IMR-90 (cell line): ENCODE measurements around the gene COL15A1. TPM values are rescaled to one million over a fixed set of nuclear protein-coding genes. Genes with fewer than 3 reads are reported as not detected.

Source experiments
- ATAC-seq: fragments of 200-7000 bp; cut with Tn5 transposase; 2 replicates; pipeline ENCODE4 v1.9.1; 2020; ENCODE audit warnings: low read depth, mild to moderate bottlenecking, moderate library complexity
- BruUV-seq: library from RNA; stranded (reverse); fragments of 400-500 nt; replicated peaks from 2 replicates; lab custom pipeline; 2021; lab: Mats Ljungman, UMichigan
- CTCF ChIA-PET: fragments of 300-600 bp; formaldehyde crosslinking; extraction: SDS; loops from one replicate; lab custom pipeline; 2021; ENCODE audit warnings: antibody characterized with exemption; lab: Yijun Ruan, JAX
- POLR2A ChIA-PET: fragments of 300-600 bp; sonication (Branson Sonifier 250); formaldehyde crosslinking; loops from one replicate; lab custom pipeline; 2022; ENCODE audit warnings: antibody characterized with exemption; ENCODE audit not compliant: unreplicated experiment; lab: Charles Lee
- DNase-seq: peaks from one replicate; pipeline ENCODE4 v3.0.0; 2013
- H2AFZ ChIP-seq: replicated peaks from 2 replicates; pipeline ENCODE3; 2013; ENCODE audit warnings: low read length, mild to moderate bottlenecking; ENCODE audit not compliant: poor library complexity
- H2AK5ac ChIP-seq: 2 replicates; pipeline ENCODE4 v1.6.1; 2013; ENCODE audit warnings: low read depth, low read length, inconsistent platforms
- H2AK9ac ChIP-seq: replicated peaks from 2 replicates; pipeline ENCODE3; 2013; ENCODE audit warnings: mild to moderate bottlenecking, low read depth, low read length, moderate library complexity; ENCODE audit not compliant: poor library complexity
- H2BK120ac ChIP-seq: 2 replicates; pipeline ENCODE4 v1.6.1; 2013; ENCODE audit warnings: low read depth, low read length, inconsistent platforms
- H2BK15ac ChIP-seq: 3 replicates; pipeline ENCODE4 v1.6.1; 2013; ENCODE audit warnings: low read depth, low read length, inconsistent platforms
- H2BK20ac ChIP-seq: 2 replicates; pipeline ENCODE4 v1.6.1; 2013; ENCODE audit warnings: low read depth, mild to moderate bottlenecking, inconsistent platforms, low read length, moderate library complexity
- H2BK5ac ChIP-seq: 2 replicates; pipeline ENCODE4 v1.6.1; 2013; ENCODE audit warnings: mild to moderate bottlenecking, low read depth, low read length, inconsistent platforms; ENCODE audit not compliant: poor library complexity, severe bottlenecking
- H3K14ac ChIP-seq: replicated peaks from 2 replicates; pipeline ENCODE4 v1.6.1; 2013; ENCODE audit warnings: low read depth, low read length, inconsistent platforms
- H3K18ac ChIP-seq: 2 replicates; pipeline ENCODE4 v1.6.1; 2013; ENCODE audit warnings: low read depth, low read length, control low read depth
- H3K23ac ChIP-seq: 2 replicates; pipeline ENCODE4 v1.6.1; 2013; ENCODE audit warnings: low read depth, low read length, inconsistent platforms
- H3K27ac ChIP-seq: 2 replicates; pipeline ENCODE4 v1.5.1; 2013; ENCODE audit warnings: mild to moderate bottlenecking, control low read depth, low read length; ENCODE audit not compliant: insufficient read depth
- H3K27me3 ChIP-seq: 2 replicates; pipeline ENCODE4 v1.6.1; 2013; ENCODE audit warnings: low read length; ENCODE audit not compliant: control insufficient read depth, insufficient read depth
- H3K36me3 ChIP-seq: 2 replicates; pipeline ENCODE4 v1.6.1; 2013; ENCODE audit warnings: low read length, mixed read lengths; ENCODE audit not compliant: control insufficient read depth, insufficient read depth
- H3K4ac ChIP-seq: 2 replicates; pipeline ENCODE4 v1.6.1; 2013; ENCODE audit warnings: low read depth, low read length, inconsistent platforms
- H3K4me1 ChIP-seq: 2 replicates; pipeline ENCODE4 v1.6.1; 2013; ENCODE audit warnings: low read length, mixed read lengths; ENCODE audit not compliant: control insufficient read depth, insufficient read depth
- H3K4me2 ChIP-seq: 2 replicates; pipeline ENCODE4 v1.6.1; 2013; ENCODE audit warnings: low read depth, mild to moderate bottlenecking, control low read depth, low read length, moderate library complexity
- H3K4me3 ChIP-seq: 2 replicates; pipeline ENCODE4 v1.5.1; 2013; ENCODE audit warnings: low read depth, mild to moderate bottlenecking, control low read depth, low read length, moderate library complexity; ENCODE audit not compliant: insufficient read depth
- H3K56ac ChIP-seq: 2 replicates; pipeline ENCODE4 v1.6.1; 2013; ENCODE audit warnings: low read length, inconsistent platforms; ENCODE audit not compliant: insufficient read depth; ENCODE audit errors: extremely low read depth
- H3K79me1 ChIP-seq, 2 experiments: 2 replicates each; pipeline ENCODE4 v1.6.1; 2013; ENCODE audit warnings: low read length in 2 of 2, inconsistent platforms in 1 of 2, low read depth in 1 of 2
- H3K9ac ChIP-seq: 2 replicates; pipeline ENCODE4 v1.6.1; 2013; ENCODE audit warnings: low read depth, low read length, control low read depth
- H3K9me1 ChIP-seq: 2 replicates; pipeline ENCODE4 v1.6.1; 2013; ENCODE audit warnings: low read length, inconsistent platforms; ENCODE audit not compliant: insufficient read depth
- H3K9me3 ChIP-seq: 2 replicates; pipeline ENCODE4 v1.6.1; 2013; ENCODE audit warnings: low read length; ENCODE audit not compliant: control insufficient read depth, insufficient read depth
- H4K20me1 ChIP-seq: 2 replicates; pipeline ENCODE4 v1.6.1; 2013; ENCODE audit warnings: low read length, inconsistent platforms; ENCODE audit not compliant: insufficient read depth
- H4K5ac ChIP-seq: 2 replicates; pipeline ENCODE4 v1.6.1; 2013; ENCODE audit warnings: mild to moderate bottlenecking, low read depth, low read length, control low read depth
- H4K8ac ChIP-seq, 2 experiments: 2 replicates each; pipeline ENCODE4 v1.6.1; 2013; ENCODE audit warnings: low read depth in 2 of 2, low read length in 2 of 2, control low read depth in 1 of 2, inconsistent platforms in 1 of 2
- H4K91ac ChIP-seq: 2 replicates; pipeline ENCODE4 v1.6.1; 2013; ENCODE audit warnings: low read depth, low read length, inconsistent platforms; ENCODE audit not compliant: insufficient read depth
- POLR2A ChIP-seq: IDR thresholded peaks from 2 replicates; pipeline ENCODE4 v1.6.1; 2012; ENCODE audit warnings: mild to moderate bottlenecking, low read depth, low read length
- RAD21 ChIP-seq: IDR thresholded peaks from 2 replicates; pipeline ENCODE4 v1.6.1; 2012; ENCODE audit warnings: low read length, improper control_type of control experiment
- WGBS, 2 experiments: methylation state at CpG; one replicate each; pipeline versions ENCODE4 v1.1.5 to v1.1.7; 2013; ENCODE audit warnings: missing lambda C conversion rate in 2 of 2; ENCODE audit not compliant: insufficient read length in 1 of 2; ENCODE audit errors: extremely low coverage in 2 of 2; 5-methylcytosine and 5-hydroxymethylcytosine counted together
- dilution Hi-C: fragments of 300-500 bp; cut with HindIII; formaldehyde crosslinking; loops from one replicate; pipeline ENCODE4 v1.14.3; 2018; ENCODE audit warnings: low sequenced_read_pairs; ENCODE audit not compliant: unreplicated experiment
- in situ Hi-C: fragments of 300-500 bp; cut with MboI; formaldehyde crosslinking; loops from 3 replicates; pipeline ENCODE4 v1.14.3; 2019; ENCODE audit warnings: low sequenced_read_pairs, inconsistent platforms, mixed read lengths
- intact Hi-C: fragments of 100-400 bp; cut with micrococcal nuclease; formaldehyde crosslinking; loops from 2 replicates; pipeline ENCODE4 v1.10.0; 2022
- polyA plus RNA-seq, 3 experiments: library from polyadenylated mRNA; depleted of rRNA; stranded (reverse); fragments of >200 nt; gene quantifications; 2 replicates each; pipeline ENCODE4 v1.2.3, GENCODE V29; 2012; ENCODE audit warnings: low replicate concordance in 1 of 3
- total RNA-seq: library from RNA; depleted of rRNA; stranded (reverse); fragments of >200 nt; gene quantifications from 2 replicates; pipeline ENCODE4 v1.2.3, GENCODE V29; 2012

COL15A1 gene
- total and polyA plus RNA-seq, 2 of the 4 experiments (the other 2 are of a cell fraction): 2.2 to 3.7 TPM

- H3K18ac ChIP-seq: peak overlapping the region; percentile 88
- no peaks in the 10 kb centered on the region for H3K9me3 ChIP-seq
- no TSS peak for BruUV-seq
- peaks cover 5% of the 10 kb centered on the region; the same call in 1 of the 2 replicates for H4K20me1 ChIP-seq
- POLR2A ChIA-PET: no interaction called here
- H2BK120ac ChIP-seq: peak overlapping the region; percentile 83
- dilution Hi-C loops (no loop called here), in situ Hi-C loops (no loop called here), intact Hi-C loops (no loop called here)
- H3K27ac ChIP-seq: peak overlapping the region; percentile 78
- H4K5ac ChIP-seq: peak overlapping the region; percentile 93
- H3K79me1 ChIP-seq: no peaks in the 10 kb centered on the region
- H2AFZ ChIP-seq: peak overlapping the region; percentile 5
- DNase-seq (no peak), ATAC-seq (no peak)
- peak overlapping the region; percentile 93 for H3K4ac ChIP-seq
- peak overlapping the region; percentile 79; the same call in 1 of the 3 replicates for H2BK15ac ChIP-seq
- H2BK20ac ChIP-seq: peak overlapping the region; percentile 69
- H2BK5ac ChIP-seq: peak overlapping the region; percentile 86
- peaks cover 23% of the 10 kb centered on the region for H3K9me1 ChIP-seq
- peak overlapping the region; percentile 41 to 62; a peak in 3 of 4 replicates for H4K8ac ChIP-seq
- H3K14ac ChIP-seq: peak overlapping the region; percentile 95
- H3K27me3 ChIP-seq: no peaks in the 10 kb centered on the region
- H3K4me2 ChIP-seq: no peak overlapping the region; the same call in 1 of the 2 replicates
- no peak overlapping the region for H2AK9ac ChIP-seq
- TF ChIP-seq POLR2A (no peak), RAD21 (no peak)
- peak overlapping the region; percentile 87 for H4K91ac ChIP-seq
- H3K4me1 ChIP-seq: peaks cover 18% of the 10 kb centered on the region
- 0 out of 2 replicates have a peak overlapping the region, but pooled peaks have one; percentile 10 for H3K56ac ChIP-seq
- WGBS, 2 experiments: no CpG with 5 or more reads among the region's 3 CpGs
- H2AK5ac ChIP-seq: peak overlapping the region; percentile 91
- peak overlapping the region; percentile 67; the same call in 1 of the 2 replicates for H3K23ac ChIP-seq
- H3K4me3 ChIP-seq: no peak overlapping the region
- CTCF ChIA-PET: interaction anchor here (1.2 kb wide), 1 partner anchor 17 kb away, joined by 4 read pairs; no protein-coding TSS in a partner anchor
- H3K36me3 ChIP-seq: peaks cover 10% of the 10 kb centered on the region; the same call in 1 of the 2 replicates
- 0 out of 2 replicates have a peak overlapping the region, but pooled peaks have one; percentile 44 for H3K9ac ChIP-seq
These were observed 131.2 kb downstream of the COL15A1 start for GRCh38 chr9:99074902-99075245.
